DOHH2 (cell line): ENCODE measurements around the gene FAM53A.

Experiments
- H3F3A ChIP-seq: fragments of 200-600 bp; sonication (generic), shearing (Covaris generic); 2 replicates; pipeline ENCODE4 v1.6.0; 2016; ENCODE audit warnings: antibody characterized with exemption, mild to moderate bottlenecking; ENCODE audit not compliant: control insufficient read depth, insufficient read depth
- H3K27ac ChIP-seq: fragments of 200-600 bp; sonication (generic); 2 replicates; pipeline ENCODE4 v1.5.1; 2014; ENCODE audit warnings: low read depth, mild to moderate bottlenecking, low read length, moderate library complexity
- H3K27me3 ChIP-seq: fragments of 200-600 bp; sonication (generic); 2 replicates; pipeline ENCODE4 v1.6.1; 2014; ENCODE audit warnings: mild to moderate bottlenecking, low read length, mixed read lengths; ENCODE audit not compliant: control insufficient read depth
- H3K36me3 ChIP-seq: fragments of 200-600 bp; sonication (generic); 2 replicates; pipeline ENCODE4 v1.6.1; 2014; ENCODE audit warnings: mild to moderate bottlenecking, low read length, moderate library complexity, mixed read lengths; ENCODE audit not compliant: control insufficient read depth
- H3K4me1 ChIP-seq: fragments of 200-600 bp; sonication (generic); 2 replicates; pipeline ENCODE4 v1.6.1; 2014; ENCODE audit warnings: mild to moderate bottlenecking, low read length, mixed read lengths; ENCODE audit not compliant: control insufficient read depth
- H3K4me2 ChIP-seq: fragments of 200-600 bp; sonication (generic); 2 replicates; pipeline ENCODE4 v1.6.0; 2014; ENCODE audit warnings: mild to moderate bottlenecking, low read length, moderate library complexity
- H3K4me3 ChIP-seq: fragments of 200-600 bp; sonication (generic); 2 replicates; pipeline ENCODE4 v1.5.1; 2014; ENCODE audit warnings: mild to moderate bottlenecking, low read length, mixed read lengths
- H3K79me2 ChIP-seq: fragments of 200-600 bp; sonication (generic); 2 replicates; pipeline ENCODE4 v1.6.1; 2014; ENCODE audit warnings: mild to moderate bottlenecking, low read length, mixed read lengths; ENCODE audit not compliant: control insufficient read depth
- H3K9me2 ChIP-seq: fragments of 200-600 bp; sonication (generic); replicated peaks from 2 replicates; pipeline ENCODE4 v1.6.1; 2014; ENCODE audit warnings: mild to moderate bottlenecking, low read length, mixed read lengths; ENCODE audit not compliant: control insufficient read depth
- H3K9me3 ChIP-seq: fragments of 200-600 bp; sonication (generic); 2 replicates; pipeline ENCODE4 v1.6.1; 2014; ENCODE audit warnings: antibody characterized with exemption, low read length, mixed read lengths; ENCODE audit not compliant: control insufficient read depth, insufficient read depth
- H4K20me1 ChIP-seq: fragments of 200-600 bp; sonication (generic); 2 replicates; pipeline ENCODE4 v1.6.0; 2014; ENCODE audit warnings: low read depth, mild to moderate bottlenecking, antibody characterized with exemption, low read length, moderate library complexity; ENCODE audit not compliant: control insufficient read depth, insufficient read depth
- CTCF ChIP-seq: fragments of 200-600 bp; sonication (generic); IDR thresholded peaks from one replicate; pipeline ENCODE4 v1.5.1; 2014; ENCODE audit warnings: antibody characterized with exemption, mild to moderate bottlenecking, low read depth, low read length; ENCODE audit not compliant: poor library complexity, severe bottlenecking
- EZH2phosphoT487 ChIP-seq: fragments of 200-600 bp; sonication (generic); IDR thresholded peaks from 2 replicates; pipeline ENCODE4 v1.6.1; 2017; ENCODE audit warnings: borderline replicate concordance, mild to moderate bottlenecking, antibody characterized with exemption, low read length, moderate library complexity, mixed read lengths

Gene FAM53A

DNA sequence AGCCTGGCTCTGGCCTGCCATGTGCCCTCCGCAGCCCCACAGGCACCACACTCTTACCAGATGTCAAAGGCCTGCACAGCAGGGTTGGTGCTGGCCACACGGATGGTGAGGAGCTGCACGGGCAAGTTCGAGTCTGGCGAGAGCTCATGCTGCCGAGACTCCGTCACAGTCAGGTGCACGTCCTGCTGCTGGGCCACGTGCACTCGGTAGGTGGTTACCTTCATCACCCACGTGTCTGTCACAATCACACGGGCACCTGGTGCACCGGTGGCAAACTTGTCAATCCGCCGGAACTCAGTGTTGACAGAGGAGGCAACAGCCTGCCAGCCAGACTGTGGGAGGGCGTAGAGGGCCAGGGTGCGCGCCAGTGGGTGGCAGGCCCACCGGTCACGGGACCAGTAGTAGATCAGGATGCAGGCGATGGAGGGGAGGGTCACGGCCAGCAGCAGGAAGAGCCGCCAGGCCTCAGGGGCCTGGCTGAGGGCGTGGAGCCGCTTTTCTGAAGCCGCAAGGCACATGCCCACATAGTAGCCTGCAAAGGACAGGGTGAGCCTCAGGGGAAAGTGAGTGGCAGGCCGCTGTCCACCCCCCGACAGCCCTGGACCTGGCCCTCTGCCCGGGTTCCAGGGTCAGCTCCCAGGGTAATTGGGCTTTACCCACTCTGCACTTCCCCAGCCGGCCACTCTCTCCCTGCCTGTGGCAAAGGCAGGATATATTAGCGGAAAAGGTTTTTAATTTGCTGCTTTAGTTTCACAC, 34.2 kb upstream of the FAM53A start:
- TF ChIP-seq CTCF (no peak), EZH2phosphoT487 (no peak)
- H3K36me3 ChIP-seq, result peaks cover 76% of the 10 kb centered on the region
- H3K27me3 ChIP-seq, result no peaks in the 10 kb centered on the region
- peak overlapping the region; percentile 92 for H3K4me3 ChIP-seq
- no peaks in the 10 kb centered on the region for H3K9me3 ChIP-seq
- peaks cover 9% of the 10 kb centered on the region; the same call in 1 of the 2 replicates for H4K20me1 ChIP-seq
- no peaks in the 10 kb centered on the region for H3K9me2 ChIP-seq
- peaks cover 87% of the 10 kb centered on the region for H3K79me2 ChIP-seq
- H3K4me1 ChIP-seq, result peaks cover 73% of the 10 kb centered on the region
- H3K27ac ChIP-seq, result peak overlapping the region; percentile 96
- H3K4me2 ChIP-seq, result peak overlapping the region; percentile 91
- H3F3A ChIP-seq, result peaks cover 52% of the 10 kb centered on the region

DNA sequence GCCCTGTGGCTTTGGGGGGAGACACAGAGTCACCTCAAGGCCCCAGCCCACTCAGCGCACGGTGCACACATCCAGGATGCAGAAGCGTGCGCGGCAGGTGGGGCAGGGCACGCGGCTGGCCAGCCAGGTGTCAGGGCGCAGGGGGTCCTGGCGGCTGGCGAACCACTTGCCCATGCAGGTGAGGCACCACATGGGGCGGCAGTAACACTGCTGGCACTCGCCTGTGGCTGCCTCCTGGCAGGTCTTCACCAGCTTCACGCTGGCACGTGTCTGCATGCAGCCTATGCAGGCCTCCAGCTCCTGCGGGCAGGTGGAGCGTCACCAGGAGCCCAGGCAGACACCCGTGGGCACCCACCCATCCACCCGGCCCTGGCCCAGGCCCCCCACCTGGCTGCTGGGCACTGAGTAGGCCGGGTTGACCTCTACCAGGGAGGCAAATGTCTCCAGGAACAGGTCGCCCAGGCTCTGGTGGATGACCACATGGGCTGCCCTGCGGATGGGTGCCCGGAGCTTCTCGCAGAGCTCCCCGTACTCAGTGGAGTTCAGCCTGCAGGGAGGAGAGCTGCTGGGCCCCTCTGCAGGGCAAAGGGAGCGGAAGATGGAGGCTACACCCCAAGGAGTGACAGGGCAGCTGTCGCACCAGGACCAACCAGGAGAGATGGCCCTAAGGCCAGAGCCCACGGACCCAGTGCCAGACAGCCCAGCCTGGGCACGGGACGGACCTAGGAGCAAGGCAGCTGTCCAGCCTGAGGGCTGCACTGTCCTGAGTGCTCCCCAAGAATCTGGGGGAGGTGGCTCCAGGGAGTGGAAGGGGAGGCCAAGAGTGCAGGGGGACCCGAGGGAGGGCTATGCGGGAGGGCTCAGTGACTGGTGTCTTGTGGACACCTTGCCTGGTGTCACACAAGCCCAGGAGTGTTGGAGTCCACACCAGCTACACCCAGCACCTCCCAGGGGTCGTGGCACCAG, 33.3 kb upstream of the FAM53A start:
- H3F3A ChIP-seq, result peaks cover 44% of the 10 kb centered on the region
- H3K36me3 ChIP-seq, result peaks cover 74% of the 10 kb centered on the region
- peaks cover 66% of the 10 kb centered on the region for H3K4me1 ChIP-seq
- no peaks in the 10 kb centered on the region for H3K27me3 ChIP-seq
- H3K9me2 ChIP-seq, result no peaks in the 10 kb centered on the region
- H4K20me1 ChIP-seq, result peaks cover 9% of the 10 kb centered on the region; the same call in 1 of the 2 replicates
- H3K27ac ChIP-seq, result peak overlapping the region; percentile 96
- H3K9me3 ChIP-seq, result no peaks in the 10 kb centered on the region
- peak overlapping the region; percentile 92 for H3K4me3 ChIP-seq
- peak overlapping the region; percentile 91 for H3K4me2 ChIP-seq
- TF ChIP-seq EZH2phosphoT487, result no peak
- TF ChIP-seq CTCF, result no peak
- H3K79me2 ChIP-seq, result peaks cover 85% of the 10 kb centered on the region

- TF ChIP-seq CTCF, result no peak
- no peak for TF ChIP-seq EZH2phosphoT487
- Histone ChIP-seq H3K9me3 (no peaks in the 10 kb centered on the region), H3K4me1 (peaks cover 66% of the 10 kb centered on the region), H3K27me3 (no peaks in the 10 kb centered on the region), H4K20me1 (peaks cover 11% of the 10 kb centered on the region), H3K79me2 (peaks cover 81% of the 10 kb centered on the region), H3K4me3 (peak overlapping the region; percentile 92), H3K27ac (peak overlapping the region; percentile 96), H3F3A (peaks cover 41% of the 10 kb centered on the region), H3K9me2 (no peaks in the 10 kb centered on the region), H3K4me2 (peak overlapping the region; percentile 91), H3K36me3 (peaks cover 72% of the 10 kb centered on the region)
These were observed 32.2 kb upstream of the FAM53A start for GRCh38 chr4:1716065-1716945.
